GM12878 (cell line): ENCODE measurements around the gene IFRD2.

ENCODE experiments used
- CBX3 ChIP-seq: fragments of 200-600 bp; sonication (generic); IDR thresholded peaks from 2 replicates; pipeline ENCODE4 v1.6.1; 2016; ENCODE audit warnings: low read depth, borderline replicate concordance
- CTCF ChIP-seq, 3 experiments: IDR thresholded peaks in 2 of 3; conservative IDR thresholded peaks in 1 of 3; 2 replicates each; pipeline ENCODE4 v1.5.1; 2011; ENCODE audit warnings: low read depth in 3 of 3, low read length in 3 of 3, mild to moderate bottlenecking in 3 of 3, control low read depth in 2 of 3, moderate library complexity in 2 of 3, inconsistent platforms in 1 of 3, mixed read lengths in 1 of 3; ENCODE audit not compliant: control insufficient read depth in 2 of 3, insufficient read depth in 1 of 3; ENCODE audit errors: extremely low read depth in 1 of 3
- GABPA ChIP-seq: IDR thresholded peaks from 2 replicates; pipeline ENCODE4 v1.6.1; 2014; ENCODE audit warnings: antibody characterized with exemption, low read depth, mild to moderate bottlenecking, inconsistent platforms
- JUNB ChIP-seq: IDR thresholded peaks from 2 replicates; pipeline ENCODE4 v1.6.1; 2016; ENCODE audit warnings: antibody characterized with exemption, mild to moderate bottlenecking
- NBN ChIP-seq: fragments of 450-650 bp; IDR thresholded peaks from 2 replicates; pipeline ENCODE4 v1.6.1; 2016
- PAX8 ChIP-seq: fragments of 450-650 bp; IDR thresholded peaks from 2 replicates; pipeline ENCODE4 v1.6.1; 2017; ENCODE audit warnings: mild to moderate bottlenecking, moderate library complexity
- USF1 ChIP-seq: IDR thresholded peaks from 2 replicates; pipeline ENCODE4 v1.6.1; 2011; ENCODE audit warnings: borderline replicate concordance, low read depth, mild to moderate bottlenecking, moderate library complexity, mixed read lengths, low read length; ENCODE audit not compliant: insufficient read depth; ENCODE audit errors: extremely low read length

GRCh38 chr3:50287262-50287661, 5.0 kb downstream of the IFRD2 start:
- TF ChIP-seq CTCF (IDR thresholded peaks at IDR 0.05 in 2 of 3, conservative IDR thresholded peaks at IDR 0.05 in 1 of 3; ENCODE audit: control insufficient read depth in 2 of 3, extremely low read depth in 1 of 3, insufficient read depth in 1 of 3, low read depth in 3 of 3, low read length in 3 of 3) (no peak), JUNB (no peak), PAX8 (no peak), USF1 (no peak), GABPA (no peak), CBX3 (no peak), NBN (no peak)
